Caco-2 (cell line): ENCODE data around the gene CNTN3. TPM values are rescaled to one million over a fixed set of nuclear protein-coding genes. Genes with fewer than 3 reads are reported as not detected.

ENCODE experiments used
- BruUV-seq: library from RNA; stranded (reverse); fragments of 400-500 nt; replicated peaks from 2 replicates; lab custom pipeline; 2021; lab: Mats Ljungman, UMichigan
- CTCF ChIA-PET: fragments of 300-600 bp; sonication (Branson Sonifier 250); formaldehyde crosslinking; loops from one replicate; lab custom pipeline; 2022; ENCODE audit warnings: antibody characterized with exemption; lab: Charles Lee
- POLR2A ChIA-PET: fragments of 300-600 bp; sonication (Branson Sonifier 250); formaldehyde crosslinking; loops from one replicate; lab custom pipeline; 2022; ENCODE audit warnings: antibody characterized with exemption; lab: Charles Lee
- DNase-seq, 2 experiments: peaks; one replicate each; pipeline versions ENCODE4 v3.0.0 to v3.0.0-alpha.2; 2020 to 2022
- H3K27me3 ChIP-seq: replicated peaks from 2 replicates; pipeline ENCODE4 v1.6.0; 2011; ENCODE audit warnings: low read length; ENCODE audit not compliant: control insufficient read depth, insufficient read depth
- H3K36me3 ChIP-seq: 2 replicates; pipeline ENCODE4 v1.5.1; 2011; ENCODE audit warnings: low read length; ENCODE audit not compliant: control insufficient read depth, insufficient read depth
- H3K4me1 ChIP-seq: fragments of 250-450 bp; sonication (Bioruptor Pico); 2 replicates; pipeline ENCODE4 v1.5.1; 2020; ENCODE audit warnings: mild to moderate bottlenecking
- H3K4me3 ChIP-seq: 2 replicates; pipeline ENCODE4 v1.5.1; 2011; ENCODE audit warnings: low read depth, mild to moderate bottlenecking, control low read depth, low read length
- H3K9me3 ChIP-seq: fragments of 250-450 bp; sonication (Bioruptor Pico); 2 replicates; pipeline ENCODE4 v1.5.1; 2020; ENCODE audit warnings: mild to moderate bottlenecking, moderate library complexity
- H3K27ac Mint-ChIP-seq: one replicate; pipeline ENCODE4 v1.8.0; 2022; ENCODE audit warnings: mixed read lengths; ENCODE audit not compliant: unreplicated experiment
- H3K27me3 Mint-ChIP-seq: one replicate; pipeline ENCODE4 v1.8.0; 2022; ENCODE audit warnings: mixed read lengths; ENCODE audit not compliant: insufficient read depth, unreplicated experiment
- H3K36me3 Mint-ChIP-seq: one replicate; pipeline ENCODE4 v1.8.0; 2022; ENCODE audit warnings: mild to moderate bottlenecking, mixed read lengths; ENCODE audit not compliant: insufficient read depth, unreplicated experiment
- H3K4me1 Mint-ChIP-seq: one replicate; pipeline ENCODE4 v1.8.0; 2022; ENCODE audit warnings: low read depth, mixed read lengths; ENCODE audit not compliant: unreplicated experiment
- H3K4me3 Mint-ChIP-seq: one replicate; pipeline ENCODE4 v1.8.0; 2022; ENCODE audit warnings: mild to moderate bottlenecking, moderate library complexity, mixed read lengths; ENCODE audit not compliant: unreplicated experiment
- H3K9me3 Mint-ChIP-seq: one replicate; pipeline ENCODE4 v1.8.0; 2022; ENCODE audit warnings: mixed read lengths; ENCODE audit not compliant: unreplicated experiment
- CTCF ChIP-seq, 2 experiments: fragments of 200-600 bp in 1 of 2; IDR thresholded peaks; 1 replicate in 1 of 2; 2 replicates in 1 of 2; pipeline versions ENCODE4 v1.5.1 to v1.8.0; 2011 to 2022; ENCODE audit warnings: antibody characterized with exemption in 1 of 2, control low read depth in 1 of 2, inconsistent platforms in 1 of 2, low read depth in 1 of 2, low read length in 1 of 2, mild to moderate bottlenecking in 1 of 2, moderate library complexity in 1 of 2; ENCODE audit not compliant: insufficient read depth in 1 of 2, severe bottlenecking in 1 of 2, unreplicated experiment in 1 of 2
- intact Hi-C: fragments of 100-400 bp; cut with micrococcal nuclease; formaldehyde crosslinking; loops from one replicate; pipeline ENCODE4 v1.10.0; 2022; ENCODE audit not compliant: unreplicated experiment
- total RNA-seq: library from RNA; stranded (reverse); gene quantifications from 2 replicates; pipeline ENCODE4 v1.2.3, GENCODE V29; 2022

Gene CNTN3
- total RNA-seq, 1 experiment from 2014 or later = not detected

GRCh38 chr3:74633021-74633420 is 18.6 kb upstream of the CNTN3 start:
- TF ChIP-seq CTCF (IDR thresholded peaks at IDR 0.05; ENCODE audit: insufficient read depth in 1 of 2, low read depth in 1 of 2, low read length in 1 of 2, severe bottlenecking in 1 of 2, unreplicated experiment in 1 of 2) = no peak
- POLR2A ChIA-PET = no interaction called here
- CTCF ChIA-PET = no interaction called here
- peaks cover 3% of the 10 kb centered on the region for H3K27me3 Mint-ChIP-seq
- BruUV-seq = no TSS peak
- no peaks in the 10 kb centered on the region for H3K4me1 ChIP-seq
- no peaks in the 10 kb centered on the region for H3K9me3 ChIP-seq
- H3K36me3 Mint-ChIP-seq = no peaks in the 10 kb centered on the region
- H3K4me1 Mint-ChIP-seq = no peaks in the 10 kb centered on the region
- intact Hi-C loops = no loop called here
- no peak overlapping the region for H3K27ac Mint-ChIP-seq
- H3K27me3 ChIP-seq = no peaks in the 10 kb centered on the region
- no peak overlapping the region for H3K4me3 Mint-ChIP-seq
- no peaks in the 10 kb centered on the region for H3K9me3 Mint-ChIP-seq
- no peak overlapping the region for H3K4me3 ChIP-seq
- no peak for DNase-seq
- no peaks in the 10 kb centered on the region for H3K36me3 ChIP-seq

DNA sequence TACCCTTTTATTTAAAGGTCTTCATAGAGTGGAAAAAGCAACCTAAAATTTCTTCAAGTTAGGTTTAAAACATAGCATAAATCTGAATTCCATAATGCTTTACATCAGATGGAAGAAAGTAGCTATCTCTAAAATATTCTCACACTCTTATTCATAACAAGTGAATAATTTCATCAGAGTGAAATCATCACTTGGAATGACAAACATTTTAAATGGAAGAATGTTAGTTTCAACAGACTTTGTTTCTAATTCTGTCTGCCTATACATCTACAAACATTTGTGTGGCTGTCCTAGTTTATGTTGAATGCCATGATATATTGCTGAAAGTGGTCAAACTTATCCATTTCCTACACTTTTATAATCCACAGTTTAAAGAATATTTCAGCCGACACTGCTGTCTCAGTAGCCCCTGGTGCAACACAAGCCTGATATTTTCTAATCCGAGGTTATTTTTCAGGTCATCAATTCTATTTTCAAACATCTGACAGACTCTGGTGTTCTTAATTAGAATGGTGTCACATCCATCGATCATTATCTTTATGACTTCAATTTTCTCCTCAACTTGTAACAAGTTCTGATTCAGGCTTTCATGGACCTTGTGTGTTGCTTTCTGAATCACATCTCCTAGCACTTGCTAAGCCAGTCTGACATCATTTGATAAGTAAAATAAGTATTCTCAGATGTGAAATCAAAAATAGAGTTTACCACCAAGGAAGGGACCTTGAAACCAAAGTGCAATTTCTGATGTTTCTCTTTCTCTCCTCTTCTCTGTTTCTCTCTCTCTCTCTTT is 17.1 kb upstream of the CNTN3 start:
- no TSS peak for BruUV-seq
- DNase-seq = no peak
- POLR2A ChIA-PET = no interaction called here
- Mint-ChIP-seq H3K4me3 (no peak overlapping the region), H3K27me3 (peaks cover 3% of the 10 kb centered on the region), H3K4me1 (no peaks in the 10 kb centered on the region), H3K9me3 (no peaks in the 10 kb centered on the region), H3K27ac (no peak overlapping the region), H3K36me3 (no peaks in the 10 kb centered on the region)
- Histone ChIP-seq H3K9me3 (no peaks in the 10 kb centered on the region), H3K4me3 (no peak overlapping the region), H3K4me1 (no peaks in the 10 kb centered on the region), H3K27me3 (no peaks in the 10 kb centered on the region), H3K36me3 (no peaks in the 10 kb centered on the region)
- no peak for TF ChIP-seq CTCF (IDR thresholded peaks at IDR 0.05; ENCODE audit: insufficient read depth in 1 of 2, low read depth in 1 of 2, low read length in 1 of 2, severe bottlenecking in 1 of 2, unreplicated experiment in 1 of 2)
- intact Hi-C loops = no loop called here
- CTCF ChIA-PET = no interaction called here

DNA sequence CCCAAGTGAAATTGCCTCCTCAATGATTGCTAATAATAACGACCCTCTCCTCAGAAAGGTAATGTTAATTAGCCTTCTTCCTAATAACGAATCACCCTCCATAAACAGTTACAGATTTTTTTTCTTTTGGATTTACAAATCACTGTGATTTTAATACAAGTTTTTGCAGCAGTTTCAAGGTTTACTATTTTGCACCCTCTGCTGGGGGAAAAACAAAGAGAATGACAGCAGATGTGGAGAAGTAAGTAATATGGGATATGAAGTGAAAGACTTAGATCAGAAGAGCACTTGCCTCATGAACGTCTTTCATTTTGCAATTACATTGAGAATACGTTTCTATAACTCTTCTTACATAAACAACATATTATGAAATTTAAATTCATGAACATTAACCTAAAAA is 16.1 kb upstream of the CNTN3 start:
- POLR2A ChIA-PET = no interaction called here
- Histone ChIP-seq H3K36me3 (no peaks in the 10 kb centered on the region), H3K9me3 (no peaks in the 10 kb centered on the region), H3K4me3 (no peak overlapping the region), H3K27me3 (no peaks in the 10 kb centered on the region), H3K4me1 (no peaks in the 10 kb centered on the region)
- CTCF ChIA-PET = no interaction called here
- Mint-ChIP-seq H3K4me3 (no peak overlapping the region), H3K27ac (no peak overlapping the region), H3K9me3 (no peaks in the 10 kb centered on the region), H3K4me1 (no peaks in the 10 kb centered on the region), H3K27me3 (peaks cover 3% of the 10 kb centered on the region), H3K36me3 (no peaks in the 10 kb centered on the region)
- no peak for DNase-seq
- intact Hi-C loops = loop anchor here (1.0 kb wide), 1 partner anchor 363 kb away; no protein-coding TSS in a partner anchor
- TF ChIP-seq CTCF (IDR thresholded peaks at IDR 0.05; ENCODE audit: insufficient read depth in 1 of 2, low read depth in 1 of 2, low read length in 1 of 2, severe bottlenecking in 1 of 2, unreplicated experiment in 1 of 2) = peak in 1 of 2 experiments; percentile 23
- no TSS peak for BruUV-seq
